Choroid plexus epithelial cell (primary cell): Measurements from ENCODE around the gene RNF126.

ENCODE experiments used
- DNase-seq: peaks from one replicate; pipeline ENCODE4 v3.0.0-alpha.2; 2010; ENCODE audit warnings: low read depth
- H3K4me3 ChIP-seq: 2 replicates; pipeline ENCODE4 v1.5.1; 2011; ENCODE audit warnings: low read depth, mild to moderate bottlenecking, control low read depth, low read length, moderate library complexity
- CTCF ChIP-seq: conservative IDR thresholded peaks from 2 replicates; pipeline ENCODE4 v1.5.1; 2011; ENCODE audit warnings: low read depth, mild to moderate bottlenecking, control low read depth, inconsistent platforms, low read length, moderate library complexity

Gene RNF126

GRCh38 chr19:646779-647565 is 16.0 kb downstream of the RNF126 start:
- no peak for TF ChIP-seq CTCF
- no peak overlapping the region for H3K4me3 ChIP-seq
- DNase-seq = no peak

GRCh38 chr19:645912-646778 is 16.9 kb downstream of the RNF126 start:
- DNase-seq = no peak
- TF ChIP-seq CTCF = no peak
- no peak overlapping the region for H3K4me3 ChIP-seq

GRCh38 chr19:644789-645188 is 18.2 kb downstream of the RNF126 start:
- DNase-seq = no peak
- TF ChIP-seq CTCF = no peak
- no peak overlapping the region for H3K4me3 ChIP-seq

- DNase-seq = no peak
- TF ChIP-seq CTCF = no peak
- no peak overlapping the region for H3K4me3 ChIP-seq
Measured at GRCh38 chr19:644363-644762, 18.7 kb downstream of the RNF126 start.

- TF ChIP-seq CTCF = no peak
- no peak overlapping the region for H3K4me3 ChIP-seq
- DNase-seq = no peak
Measured at GRCh38 chr19:643736-644135, 19.3 kb downstream of the RNF126 start.

- H3K4me3 ChIP-seq = no peak overlapping the region
- no peak for DNase-seq
- TF ChIP-seq CTCF = no peak
Measured at GRCh38 chr19:642767-643727, 20.0 kb downstream of the RNF126 start.
